Effector memory CD8-positive, alpha-beta T cell (primary cell): ENCODE results near the gene DGKI.

Experiments used
- ATAC-seq: fragments of 150-1000 bp; cut with Tn5 transposase; replicated peaks from 2 replicates; pipeline ENCODE4 v1.10.0; 2021; ENCODE audit warnings: mild to moderate bottlenecking, moderate library complexity
- DNase-seq, 3 experiments: peaks; one replicate each; pipeline ENCODE4 v3.0.0; 2021
- H3K27ac Mint-ChIP-seq, 2 donors: one replicate each; pipeline ENCODE4 v1.8.0; 2022; ENCODE audit warnings: mild to moderate bottlenecking in 2 of 2, mixed read lengths in 2 of 2, moderate library complexity in 2 of 2
- H3K27me3 Mint-ChIP-seq, 2 donors: one replicate each; pipeline ENCODE4 v1.8.0; 2022; ENCODE audit warnings: mixed read lengths in 2 of 2
- H3K36me3 Mint-ChIP-seq: one replicate; pipeline ENCODE4 v1.8.0; 2022; ENCODE audit warnings: mild to moderate bottlenecking, moderate library complexity, mixed read lengths; ENCODE audit not compliant: insufficient read depth
- H3K4me1 Mint-ChIP-seq, 2 donors: one replicate each; pipeline ENCODE4 v1.8.0; 2022; ENCODE audit warnings: low read depth in 2 of 2, mixed read lengths in 2 of 2
- H3K4me3 Mint-ChIP-seq, 2 donors: one replicate each; pipeline ENCODE4 v1.8.0; 2022; ENCODE audit warnings: mild to moderate bottlenecking in 2 of 2, mixed read lengths in 2 of 2, moderate library complexity in 2 of 2
- H3K9me3 Mint-ChIP-seq, 2 donors: one replicate each; pipeline ENCODE4 v1.8.0; 2022; ENCODE audit warnings: mixed read lengths in 2 of 2

Gene DGKI

GRCh38 chr7:137880432-137880831 is 33.7 kb upstream of the DGKI start:
- Mint-ChIP-seq H3K36me3 (peaks cover 62% of the 10 kb centered on the region), H3K27me3 (no peaks in the 10 kb centered on the region), H3K9me3 (no peaks in the 10 kb centered on the region), H3K4me1 (no peaks in the 10 kb centered on the region), H3K4me3 (no peak overlapping the region), H3K27ac (no peak overlapping the region)
- DNase-seq (no peak), ATAC-seq (no peak)

- Mint-ChIP-seq H3K27me3 (no peaks in the 10 kb centered on the region), H3K9me3 (no peaks in the 10 kb centered on the region), H3K4me1 (no peaks in the 10 kb centered on the region), H3K27ac (peak overlapping the region in 1 of 2 donors; percentile 71), H3K36me3 (peaks cover 66% of the 10 kb centered on the region), H3K4me3 (no peak overlapping the region)
- no peak for DNase-seq
- no peak for ATAC-seq
Observed at GRCh38 chr7:137879357-137880158, 32.8 kb upstream of the DGKI start.

- Mint-ChIP-seq H3K27ac (peak overlapping the region in 1 of 2 donors; percentile 5), H3K9me3 (no peaks in the 10 kb centered on the region), H3K4me3 (no peak overlapping the region), H3K4me1 (no peaks in the 10 kb centered on the region), H3K27me3 (no peaks in the 10 kb centered on the region), H3K36me3 (peaks cover 66% of the 10 kb centered on the region)
- no peak for ATAC-seq
- no peak for DNase-seq
Observed at GRCh38 chr7:137878333-137878961, 31.7 kb upstream of the DGKI start.

GRCh38 chr7:137877027-137877675 is 30.4 kb upstream of the DGKI start:
- no peak for ATAC-seq
- Mint-ChIP-seq H3K9me3 (no peaks in the 10 kb centered on the region), H3K4me1 (no peaks in the 10 kb centered on the region), H3K27me3 (no peaks in the 10 kb centered on the region), H3K27ac (no peak overlapping the region), H3K36me3 (peaks cover 63% of the 10 kb centered on the region), H3K4me3 (no peak overlapping the region)
- no peak for DNase-seq

GRCh38 chr7:137875746-137876145 is 29.0 kb upstream of the DGKI start:
- Mint-ChIP-seq H3K4me1 (no peaks in the 10 kb centered on the region), H3K4me3 (no peak overlapping the region), H3K27ac (no peak overlapping the region), H3K27me3 (no peaks in the 10 kb centered on the region), H3K9me3 (no peaks in the 10 kb centered on the region), H3K36me3 (peaks cover 56% of the 10 kb centered on the region)
- ATAC-seq = no peak
- no peak for DNase-seq

GRCh38 chr7:137873979-137874777 is 27.4 kb upstream of the DGKI start:
- Mint-ChIP-seq H3K27ac (no peak overlapping the region), H3K4me3 (no peak overlapping the region), H3K36me3 (peaks cover 46% of the 10 kb centered on the region), H3K9me3 (no peaks in the 10 kb centered on the region), H3K27me3 (no peaks in the 10 kb centered on the region), H3K4me1 (no peaks in the 10 kb centered on the region)
- no peak for ATAC-seq
- DNase-seq = no peak

GRCh38 chr7:137873524-137873923 is 26.8 kb upstream of the DGKI start:
- DNase-seq (no peak), ATAC-seq (no peak)
- Mint-ChIP-seq H3K9me3 (no peaks in the 10 kb centered on the region), H3K4me3 (no peak overlapping the region), H3K27me3 (no peaks in the 10 kb centered on the region), H3K4me1 (no peaks in the 10 kb centered on the region), H3K36me3 (peaks cover 41% of the 10 kb centered on the region), H3K27ac (no peak overlapping the region)

- ATAC-seq (no peak), DNase-seq (no peak)
- Mint-ChIP-seq H3K4me1 (no peaks in the 10 kb centered on the region), H3K4me3 (no peak overlapping the region), H3K27me3 (no peaks in the 10 kb centered on the region), H3K27ac (no peak overlapping the region), H3K36me3 (peaks cover 42% of the 10 kb centered on the region), H3K9me3 (no peaks in the 10 kb centered on the region)
Observed at GRCh38 chr7:137871170-137871915, 24.6 kb upstream of the DGKI start.

GRCh38 chr7:137870684-137871083 is 23.9 kb upstream of the DGKI start:
- no peak for ATAC-seq
- Mint-ChIP-seq H3K36me3 (peaks cover 41% of the 10 kb centered on the region), H3K4me3 (no peak overlapping the region), H3K27me3 (no peaks in the 10 kb centered on the region), H3K9me3 (no peaks in the 10 kb centered on the region), H3K27ac (no peak overlapping the region), H3K4me1 (no peaks in the 10 kb centered on the region)
- no peak for DNase-seq

- Mint-ChIP-seq H3K36me3 (peaks cover 37% of the 10 kb centered on the region), H3K27ac (no peak overlapping the region), H3K4me3 (no peak overlapping the region), H3K27me3 (no peaks in the 10 kb centered on the region), H3K9me3 (no peaks in the 10 kb centered on the region), H3K4me1 (no peaks in the 10 kb centered on the region)
- ATAC-seq (no peak), DNase-seq (no peak)
Observed at GRCh38 chr7:137870078-137870477, 23.3 kb upstream of the DGKI start.

GRCh38 chr7:137869260-137869659 is 22.5 kb upstream of the DGKI start:
- Mint-ChIP-seq H3K4me3 (no peak overlapping the region), H3K9me3 (no peaks in the 10 kb centered on the region), H3K4me1 (no peaks in the 10 kb centered on the region), H3K27me3 (no peaks in the 10 kb centered on the region), H3K36me3 (peaks cover 31% of the 10 kb centered on the region), H3K27ac (no peak overlapping the region)
- no peak for ATAC-seq
- DNase-seq = no peak

GRCh38 chr7:137867289-137867688 is 20.5 kb upstream of the DGKI start:
- Mint-ChIP-seq H3K27ac (no peak overlapping the region), H3K36me3 (peaks cover 21% of the 10 kb centered on the region), H3K4me1 (no peaks in the 10 kb centered on the region), H3K9me3 (no peaks in the 10 kb centered on the region), H3K4me3 (no peak overlapping the region), H3K27me3 (no peaks in the 10 kb centered on the region)
- ATAC-seq (no peak), DNase-seq (no peak)

GRCh38 chr7:137865764-137866163 is 19.0 kb upstream of the DGKI start:
- Mint-ChIP-seq H3K36me3 (peaks cover 17% of the 10 kb centered on the region), H3K4me3 (no peak overlapping the region), H3K9me3 (no peaks in the 10 kb centered on the region), H3K27ac (no peak overlapping the region), H3K4me1 (no peaks in the 10 kb centered on the region), H3K27me3 (no peaks in the 10 kb centered on the region)
- ATAC-seq (no peak), DNase-seq (no peak)
